ENCODE results near the gene PROM1. TPM values are rescaled to one million over a fixed set of nuclear protein-coding genes. Genes with fewer than 3 reads are reported as not detected.

PROM1 gene
- total RNA-seq, 1 experiment from 2014 or later, result not detected

- Histone ChIP-seq H3K27ac (ENCODE audit: low read length) (no peak overlapping the region), H3K4me3 (ENCODE audit: low read length) (no peak overlapping the region), H3K79me2 (ENCODE audit: low read length) (no peaks in the 10 kb centered on the region), H3K4me1 (ENCODE audit: insufficient read depth, low read length) (peaks cover under 1% of the 10 kb centered on the region; the same call in 1 of the 2 replicates), H3K9me3 (ENCODE audit: low read length) (no peaks in the 10 kb centered on the region), H4K20me1 (ENCODE audit: low read length) (no peaks in the 10 kb centered on the region), H3K4me2 (ENCODE audit: low read length) (no peak overlapping the region), H3K9me2 (replicated peaks; ENCODE audit: low read length) (no peaks in the 10 kb centered on the region), H2AFZ (ENCODE audit: low read length) (no peak overlapping the region), H3F3A (ENCODE audit: low read length, unreplicated experiment) (no peaks in the 10 kb centered on the region), H3K27me3 (ENCODE audit: low read length) (no peaks in the 10 kb centered on the region), H3K36me3 (ENCODE audit: low read depth, low read length) (no peaks in the 10 kb centered on the region), H3K9ac (ENCODE audit: low read length) (no peak overlapping the region)
- no peak for TF ChIP-seq EZH2 (IDR thresholded peaks at IDR 0.05; ENCODE audit: low read length, unreplicated experiment)
- TF ChIP-seq CTCF (conservative IDR thresholded peaks at IDR 0.05; ENCODE audit: low read depth, low read length), result no peak
- no peak for TF ChIP-seq EZH2phosphoT487 (IDR thresholded peaks at IDR 0.05; ENCODE audit: borderline replicate concordance, low read length)
- ATAC-seq (no peak), DNase-seq (no peak)
- ChIA-PET POLR2A (ENCODE audit: unreplicated experiment) (no interaction called here), CTCF (interaction anchor here (1.0 kb wide), 1 partner anchor 13 kb away, joined by 3 read pairs; no protein-coding TSS in a partner anchor)
- intact Hi-C loops (cut with micrococcal nuclease), result no loop called here
- no TSS peak for BruUV-seq (replicated peaks)
Observed at GRCh38 chr4:16018061-16018676, 65.7 kb downstream of the PROM1 start.

- Histone ChIP-seq H4K20me1 (ENCODE audit: low read length) (no peaks in the 10 kb centered on the region), H2AFZ (ENCODE audit: low read length) (no peak overlapping the region), H3K4me2 (ENCODE audit: low read length) (no peak overlapping the region), H3K27ac (ENCODE audit: low read length) (no peak overlapping the region), H3K9me3 (ENCODE audit: low read length) (no peaks in the 10 kb centered on the region), H3K79me2 (ENCODE audit: low read length) (no peaks in the 10 kb centered on the region), H3K27me3 (ENCODE audit: low read length) (no peaks in the 10 kb centered on the region), H3F3A (ENCODE audit: low read length, unreplicated experiment) (no peaks in the 10 kb centered on the region), H3K4me3 (ENCODE audit: low read length) (no peak overlapping the region), H3K36me3 (ENCODE audit: low read depth, low read length) (no peaks in the 10 kb centered on the region), H3K4me1 (ENCODE audit: insufficient read depth, low read length) (no peaks in the 10 kb centered on the region), H3K9me2 (replicated peaks; ENCODE audit: low read length) (no peaks in the 10 kb centered on the region), H3K9ac (ENCODE audit: low read length) (no peak overlapping the region)
- POLR2A ChIA-PET (ENCODE audit: unreplicated experiment), result no interaction called here
- no TSS peak for BruUV-seq (replicated peaks)
- TF ChIP-seq EZH2phosphoT487 (IDR thresholded peaks at IDR 0.05; ENCODE audit: borderline replicate concordance, low read length) (no peak), EZH2 (IDR thresholded peaks at IDR 0.05; ENCODE audit: low read length, unreplicated experiment) (no peak), CTCF (conservative IDR thresholded peaks at IDR 0.05; ENCODE audit: low read depth, low read length) (no peak)
- ATAC-seq (no peak), DNase-seq (no peak)
- intact Hi-C loops (cut with micrococcal nuclease), result no loop called here
- CTCF ChIA-PET, result no interaction called here
Observed at GRCh38 chr4:16016536-16016935, 67.3 kb downstream of the PROM1 start.

- BruUV-seq (replicated peaks), result no TSS peak
- no peaks in the 10 kb centered on the region for H4K20me1 ChIP-seq (ENCODE audit: low read length)
- H3K27ac ChIP-seq (ENCODE audit: low read length), result no peak overlapping the region
- no peak for ATAC-seq
- ChIA-PET POLR2A (ENCODE audit: unreplicated experiment) (no interaction called here), CTCF (no interaction called here)
- H3K9me2 ChIP-seq (replicated peaks; ENCODE audit: low read length), result no peaks in the 10 kb centered on the region
- H3K36me3 ChIP-seq (ENCODE audit: low read depth, low read length), result no peaks in the 10 kb centered on the region
- TF ChIP-seq CTCF (conservative IDR thresholded peaks at IDR 0.05; ENCODE audit: low read depth, low read length) (no peak), EZH2 (IDR thresholded peaks at IDR 0.05; ENCODE audit: low read length, unreplicated experiment) (no peak), EZH2phosphoT487 (IDR thresholded peaks at IDR 0.05; ENCODE audit: borderline replicate concordance, low read length) (no peak)
- H3K9ac ChIP-seq (ENCODE audit: low read length), result no peak overlapping the region
- no peak overlapping the region for H2AFZ ChIP-seq (ENCODE audit: low read length)
- no peaks in the 10 kb centered on the region for H3K4me1 ChIP-seq (ENCODE audit: insufficient read depth, low read length)
- H3K27me3 ChIP-seq (ENCODE audit: low read length), result no peaks in the 10 kb centered on the region
- no peaks in the 10 kb centered on the region for H3K79me2 ChIP-seq (ENCODE audit: low read length)
- DNase-seq, result no peak
- H3K9me3 ChIP-seq (ENCODE audit: low read length), result no peaks in the 10 kb centered on the region
- no peak overlapping the region for H3K4me2 ChIP-seq (ENCODE audit: low read length)
- H3F3A ChIP-seq (ENCODE audit: low read length, unreplicated experiment), result no peaks in the 10 kb centered on the region
- no peak overlapping the region for H3K4me3 ChIP-seq (ENCODE audit: low read length)
- intact Hi-C loops (cut with micrococcal nuclease), result no loop called here
Observed at GRCh38 chr4:16011173-16011572, 72.7 kb downstream of the PROM1 start.
